Heart left ventricle (tissue), 16 donors: ENCODE data around the gene EPS8. TPM values are rescaled to one million over a fixed set of nuclear protein-coding genes. Genes with fewer than 3 reads are reported as not detected.

Source experiments
- ATAC-seq, 4 donors: fragments of 200-7000 bp; cut with Tn5 transposase; one replicate each; pipeline ENCODE4 v1.9.1; 2020 to 2022; ENCODE audit warnings: moderate library complexity in 4 of 4, mild to moderate bottlenecking in 3 of 4, moderate number of reproducible peaks in 1 of 4
- DNase-seq, 5 donors: peaks; one replicate each; pipeline ENCODE4 v3.0.0-alpha.2; 2020
- H3K27ac ChIP-seq, 12 donors: fragments of 200-600 bp; sonication (generic) in 4 of 12; one replicate each; pipeline versions ENCODE4 v1.5.0 to v1.8.0; 2016 to 2022; ENCODE audit warnings: mild to moderate bottlenecking in 2 of 12
- H3K27me3 ChIP-seq, 9 donors: fragments of 200-600 bp; sonication (generic) in 2 of 9; one replicate each; pipeline versions ENCODE4 v1.5.1 to v1.8.0; 2016 to 2022; ENCODE audit warnings: mild to moderate bottlenecking in 3 of 9
- H3K36me3 ChIP-seq, 9 donors: fragments of 200-600 bp; sonication (generic) in 2 of 9; one replicate each; pipeline versions ENCODE4 v1.5.0 to v1.8.0; 2018 to 2022; ENCODE audit warnings: mild to moderate bottlenecking in 2 of 9
- H3K4me1 ChIP-seq, 12 donors: fragments of 200-600 bp; sonication (generic) in 4 of 12; one replicate each; pipeline versions ENCODE4 v1.5.0 to v1.8.0; 2016 to 2022; ENCODE audit warnings: mild to moderate bottlenecking in 3 of 12
- H3K4me3 ChIP-seq, 12 donors: fragments of 200-600 bp; sonication (generic) in 4 of 12; one replicate each; pipeline versions ENCODE4 v1.5.0 to v1.8.0; 2017 to 2022; ENCODE audit warnings: mild to moderate bottlenecking in 9 of 12, moderate library complexity in 4 of 12
- H3K9me3 ChIP-seq, 12 donors: fragments of 200-600 bp; sonication (generic) in 4 of 12; one replicate each; pipeline versions ENCODE4 v1.5.0 to v1.8.0; 2016 to 2022; ENCODE audit warnings: mild to moderate bottlenecking in 1 of 12
- POLR2A ChIP-seq, 2 donors: fragments of 450-650 bp; IDR thresholded peaks; one replicate each; pipeline ENCODE4 v1.6.1; 2017; ENCODE audit warnings: antibody characterized with exemption in 2 of 2, mild to moderate bottlenecking in 2 of 2, moderate library complexity in 2 of 2
- WGBS, 4 donors: extraction: QIAGEN DNeasy Blood & Tissue Kit in 2 of 4; methylation state at CpG; one replicate each; pipeline versions ENCODE4 v1.1.5 to v1.1.7; 2013 to 2018; 5-methylcytosine and 5-hydroxymethylcytosine counted together
- intact Hi-C, 10 donors: fragments of 100-400 bp; cut with DNase I; formaldehyde crosslinking; loops; one replicate each; pipeline versions ENCODE4 v1.11.1 to v1.14.2; 2022
- polyA plus RNA-seq, 2 donors: library from polyadenylated mRNA; stranded (reverse); fragments of 200-250 nt; gene quantifications; one replicate each; pipeline ENCODE4 v1.2.3, GENCODE V29; 2013
- total RNA-seq, 9 donors: library from RNA; depleted of rRNA in 2 of 9; stranded (reverse); fragments of >200 nt in 2 of 9; fragmentation: NEBNext Ultra II Directional in 3 of 9; extraction: Animal tissue kit (Norgen Biotek cat#: 25700) in 3 of 9; gene quantifications; one replicate each; pipeline versions ENCODE4 v1.1.0 to v1.2.4, GENCODE V29; 2016 to 2023
- TF ChIP-seq, protein P1 (sequence below), 12 donors: fragments of 200-600 bp; sonication (generic) in 4 of 12; IDR thresholded peaks; one replicate each; pipeline versions ENCODE4 v1.5.0 to v1.8.0; 2018 to 2022; ENCODE audit warnings: antibody characterized with exemption in 12 of 12, mild to moderate bottlenecking in 5 of 12
- donor health status: ischemic (EF 13 %, LVEDD 7.1; RV severe dilation, severe dysfunction).
- donor health status: healthy with polysubstance abuse.
- donor health status: DM: no; HTN: yes; CAD: no.
- donor health status: DM: no; HTN: no; CAD: no.
- donor health status: ischemic (EF 25% LVEDD 6.9; RV normal size, moderate dysfunction).
- donor health status: ischemic (EF 25% LVEDD 5.7; RV mildly dilated, moderate dysfunction).
- donor health status: healthy.
- donor health status: DM: yes; HTN: yes; CAD: no.
- donor health status: ischemic (EF 35%, LVEDD 5.7; RV mildly dilated, moderate dysfunction).
- donor health status: nonischemic (EF 11% LVEDD 7.7; RV severe dilation, severe dysfunction).
- donor health status: DM: yes; HTN: yes; CAD: no.
- donor health status: PGD.
- donor health status: ischemic (EF 29% LVEDD 5.4; RV normal size, mild dysfunction).
- donor health status: nonischemic (EF 23%, LVEDD 6.1; RV moderate dilation, normal function).

The EPS8 gene
- total and polyA plus RNA-seq, 11 donors = 11.7 to 56.0 (median 20.9) TPM

DNA sequence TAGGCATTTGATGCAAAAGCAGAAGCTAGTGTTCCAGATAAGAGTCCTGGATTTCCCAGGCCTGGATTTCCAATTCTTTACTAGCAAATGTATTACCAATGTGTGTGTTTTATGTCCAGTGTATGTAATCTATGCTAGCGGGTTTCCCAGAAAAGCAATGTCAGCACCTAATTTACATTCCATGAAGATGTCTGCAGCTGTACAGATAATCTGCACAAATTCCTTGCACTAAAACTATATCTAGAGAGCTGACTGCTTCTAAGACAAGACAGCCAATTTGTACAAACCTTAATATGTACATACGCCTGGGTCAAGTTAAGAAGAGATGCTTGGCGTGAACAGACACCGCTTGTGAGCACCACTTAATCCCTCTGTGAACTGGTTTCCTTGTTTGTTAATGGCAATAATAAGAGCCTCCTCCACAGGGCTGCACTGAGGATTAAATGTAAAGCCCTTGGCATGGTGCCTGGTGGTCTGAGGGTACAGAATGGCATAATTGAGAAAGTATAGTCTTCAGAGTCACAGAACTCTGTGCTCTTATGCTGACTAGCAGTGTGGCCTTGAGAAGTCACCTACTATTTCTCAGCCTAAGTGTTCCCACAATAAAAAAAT is 185.6 kb downstream of the EPS8 start:
- Histone ChIP-seq H3K36me3 (no peaks in the 10 kb centered on the region), H3K27me3 (no peaks in the 10 kb centered on the region), H3K4me1 (peaks cover 0 to 39% (median 17%) of the 10 kb centered on the region in 12 donors), H3K27ac (no peak overlapping the region), H3K9me3 (no peaks in the 10 kb centered on the region), H3K4me3 (no peak overlapping the region)
- TF ChIP-seq, protein P1, sequence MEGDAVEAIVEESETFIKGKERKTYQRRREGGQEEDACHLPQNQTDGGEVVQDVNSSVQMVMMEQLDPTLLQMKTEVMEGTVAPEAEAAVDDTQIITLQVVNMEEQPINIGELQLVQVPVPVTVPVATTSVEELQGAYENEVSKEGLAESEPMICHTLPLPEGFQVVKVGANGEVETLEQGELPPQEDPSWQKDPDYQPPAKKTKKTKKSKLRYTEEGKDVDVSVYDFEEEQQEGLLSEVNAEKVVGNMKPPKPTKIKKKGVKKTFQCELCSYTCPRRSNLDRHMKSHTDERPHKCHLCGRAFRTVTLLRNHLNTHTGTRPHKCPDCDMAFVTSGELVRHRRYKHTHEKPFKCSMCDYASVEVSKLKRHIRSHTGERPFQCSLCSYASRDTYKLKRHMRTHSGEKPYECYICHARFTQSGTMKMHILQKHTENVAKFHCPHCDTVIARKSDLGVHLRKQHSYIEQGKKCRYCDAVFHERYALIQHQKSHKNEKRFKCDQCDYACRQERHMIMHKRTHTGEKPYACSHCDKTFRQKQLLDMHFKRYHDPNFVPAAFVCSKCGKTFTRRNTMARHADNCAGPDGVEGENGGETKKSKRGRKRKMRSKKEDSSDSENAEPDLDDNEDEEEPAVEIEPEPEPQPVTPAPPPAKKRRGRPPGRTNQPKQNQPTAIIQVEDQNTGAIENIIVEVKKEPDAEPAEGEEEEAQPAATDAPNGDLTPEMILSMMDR (IDR thresholded peaks at IDR 0.05) = no peak
- TF ChIP-seq POLR2A (IDR thresholded peaks at IDR 0.05) = no peak
- ATAC-seq (no peak), DNase-seq (no peak)
- intact Hi-C loops = no loop called here
- 87 to 95% (median 90%) methylated on average over 4 of the region's 4 CpGs for WGBS, 4 donors

DNA sequence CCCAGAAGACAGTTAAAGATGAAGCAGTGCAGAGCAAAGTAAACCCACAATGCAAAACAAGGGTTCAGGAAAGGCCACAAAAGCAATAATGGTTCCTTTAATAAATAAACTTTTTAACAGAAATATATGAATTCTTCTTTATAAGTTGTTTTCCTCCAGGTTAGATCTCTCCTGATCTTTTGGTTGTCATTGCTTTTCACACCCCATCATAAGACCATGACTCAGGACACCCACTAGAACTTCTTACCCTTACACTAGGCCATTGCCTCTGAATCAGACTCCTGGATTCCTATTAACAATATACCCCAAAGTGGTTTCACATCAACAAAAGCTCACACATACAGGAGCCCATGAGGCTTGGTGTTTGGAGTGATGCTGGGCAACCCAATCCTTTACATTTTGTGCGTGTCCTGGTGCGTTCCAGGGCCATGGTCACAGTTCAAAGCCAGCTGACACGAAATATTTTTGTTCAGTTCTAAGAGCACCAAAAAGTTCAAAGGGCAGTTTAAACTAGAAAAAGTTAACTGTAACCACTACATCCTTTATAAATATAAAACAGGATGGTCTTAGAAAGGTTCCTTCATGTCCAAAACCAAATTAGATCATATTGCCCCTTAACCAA is 187.0 kb downstream of the EPS8 start:
- no peak overlapping the region for H3K27ac ChIP-seq
- no peaks in the 10 kb centered on the region for H3K27me3 ChIP-seq
- ATAC-seq = no peak
- H3K4me3 ChIP-seq = no peak overlapping the region
- peaks cover 0 to 39% (median 23%) of the 10 kb centered on the region in 12 donors for H3K4me1 ChIP-seq
- WGBS, 4 donors = 94 to 100% (median 96%) methylated on average over 3 of the region's 3 CpGs
- TF ChIP-seq, protein P1 (IDR thresholded peaks at IDR 0.05) = no peak
- TF ChIP-seq POLR2A (IDR thresholded peaks at IDR 0.05) = no peak
- intact Hi-C loops = no loop called here
- no peaks in the 10 kb centered on the region for H3K36me3 ChIP-seq
- no peaks in the 10 kb centered on the region for H3K9me3 ChIP-seq
- DNase-seq = no peak

DNA sequence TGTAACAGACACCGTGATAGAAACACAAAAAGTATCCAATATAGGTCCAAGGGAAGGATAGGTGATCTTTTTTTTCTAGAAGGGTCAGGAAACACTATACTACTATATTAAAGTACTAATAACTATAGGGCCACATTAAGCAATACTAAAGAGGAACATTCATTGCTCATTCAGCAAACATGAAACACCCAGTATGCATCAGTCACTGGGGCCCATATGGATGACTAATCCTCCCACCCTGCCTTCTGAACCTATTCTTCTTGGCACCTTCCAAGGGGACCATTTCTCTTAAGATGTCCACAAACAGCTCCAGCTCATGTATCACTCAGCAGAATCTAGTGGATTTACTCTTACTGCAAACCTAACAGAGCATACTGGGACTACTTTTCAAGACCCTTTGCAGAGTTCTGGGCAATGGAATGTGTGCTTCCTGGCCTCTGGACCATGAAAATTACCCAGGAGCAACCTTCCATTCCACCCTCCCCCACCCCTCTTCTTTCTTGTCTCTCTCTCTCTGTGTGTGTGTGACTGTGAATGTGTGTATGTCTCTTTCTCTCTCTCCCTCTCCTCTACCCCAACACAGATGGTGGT is 187.9 kb downstream of the EPS8 start:
- Histone ChIP-seq H3K4me3 (no peak overlapping the region), H3K9me3 (no peaks in the 10 kb centered on the region), H3K27ac (no peak overlapping the region), H3K27me3 (no peaks in the 10 kb centered on the region), H3K4me1 (peaks cover 0 to 43% (median 27%) of the 10 kb centered on the region in 12 donors), H3K36me3 (no peaks in the 10 kb centered on the region)
- WGBS, 4 donors = 97 to 100% (median 98%) methylated on average over 1 of the region's 1 CpG
- ATAC-seq (peak in 1 of 4 donors; percentile 22), DNase-seq (no peak)
- intact Hi-C loops = no loop called here
- no peak for TF ChIP-seq POLR2A (IDR thresholded peaks at IDR 0.05)
- TF ChIP-seq, protein P1 (IDR thresholded peaks at IDR 0.05) = no peak

DNA sequence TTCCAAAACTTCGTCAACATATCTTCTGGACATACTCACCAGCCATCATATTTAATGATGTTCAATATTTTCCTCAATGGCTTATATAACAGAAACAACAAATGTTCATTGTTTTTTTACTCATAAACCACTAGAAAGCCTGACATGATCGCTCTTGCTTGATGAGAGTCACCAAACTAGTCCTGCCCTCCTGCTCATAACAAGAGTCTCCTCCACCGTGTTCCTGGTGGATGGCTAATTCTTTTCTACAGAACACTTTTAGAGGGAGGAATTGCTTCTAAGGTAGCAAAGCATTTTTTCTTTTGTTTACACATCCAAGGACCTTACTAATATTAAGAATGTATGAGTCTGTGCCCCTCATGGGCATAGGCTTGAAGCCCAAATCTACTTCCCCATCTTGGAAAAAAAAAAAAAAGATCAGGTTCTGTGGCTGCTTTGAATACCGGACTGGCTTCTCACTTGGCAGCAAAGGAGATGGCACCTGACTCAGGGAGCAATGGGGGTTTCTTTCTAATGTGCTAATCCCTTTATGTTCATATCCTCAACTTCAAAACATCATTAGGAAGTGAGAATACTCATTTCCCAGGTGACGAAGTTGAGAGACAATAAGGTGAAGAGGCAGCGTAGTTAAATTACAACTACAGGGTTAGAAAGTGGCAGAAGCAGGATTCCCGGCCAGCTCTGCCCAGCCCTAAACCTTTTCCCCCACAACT is 188.8 kb downstream of the EPS8 start:
- DNase-seq = no peak
- H3K27me3 ChIP-seq = no peaks in the 10 kb centered on the region
- peaks cover 0 to 45% (median 29%) of the 10 kb centered on the region in 12 donors for H3K4me1 ChIP-seq
- intact Hi-C loops = no loop called here
- ATAC-seq = no peak
- peak overlapping the region in 5 of 12 donors; percentile 9 to 57 (median 45) for H3K27ac ChIP-seq
- no peak overlapping the region for H3K4me3 ChIP-seq
- H3K9me3 ChIP-seq = no peaks in the 10 kb centered on the region
- no peak for TF ChIP-seq POLR2A (IDR thresholded peaks at IDR 0.05)
- TF ChIP-seq, protein P1 (IDR thresholded peaks at IDR 0.05) = no peak
- 79 to 92% (median 89%) methylated on average over 7 of the region's 7 CpGs for WGBS, 4 donors
- no peaks in the 10 kb centered on the region for H3K36me3 ChIP-seq
